Uterus (tissue), 4 donors: ENCODE results near the gene ERBIN. TPM values are rescaled to one million over a fixed set of nuclear protein-coding genes. Genes with fewer than 3 reads are reported as not detected.
A peak's percentile ranks its signal among the peaks of the same experiment; 100 is the strongest.
"Not testable (repeated sequence)": the region's sequence is repeated elsewhere in the genome, so short reads cannot be mapped to it uniquely, and the experiment has no call there.

ENCODE experiments used
- DNase-seq, 2 donors: peaks; one replicate each; pipeline ENCODE4 v3.0.0-alpha.2; 2019 to 2020
- H3K27ac ChIP-seq, 2 donors: fragments of 200-600 bp; sonication (generic); 1 replicate in 1 of 2; 2 replicates in 1 of 2; pipeline ENCODE4 v1.5.1; 2016 to 2018
- H3K27me3 ChIP-seq, 2 donors: fragments of 200-600 bp; sonication (generic); one replicate each; pipeline ENCODE4 v1.5.1; 2018 to 2019; ENCODE audit warnings: control low read depth in 1 of 2
- H3K36me3 ChIP-seq, 2 donors: fragments of 200-600 bp; sonication (generic); one replicate each; pipeline ENCODE4 v1.5.1; 2019; ENCODE audit warnings: control low read depth in 1 of 2
- H3K4me1 ChIP-seq, 2 donors: fragments of 200-600 bp; sonication (generic); one replicate each; pipeline ENCODE4 v1.5.1; 2018 to 2019; ENCODE audit warnings: control low read depth in 1 of 2
- H3K4me3 ChIP-seq, 2 donors: fragments of 200-600 bp; sonication (generic); 1 replicate in 1 of 2; 2 replicates in 1 of 2; pipeline ENCODE4 v1.5.1; 2018 to 2019; ENCODE audit warnings: mild to moderate bottlenecking in 1 of 2
- H3K9me3 ChIP-seq, 2 donors: fragments of 200-600 bp; sonication (generic); one replicate each; pipeline ENCODE4 v1.5.1; 2019; ENCODE audit warnings: control low read depth in 1 of 2
- POLR2A ChIP-seq, 2 donors: fragments of 450-650 bp; IDR thresholded peaks; one replicate each; pipeline ENCODE4 v1.6.1; 2016; ENCODE audit warnings: antibody characterized with exemption in 2 of 2, mild to moderate bottlenecking in 1 of 2, moderate library complexity in 1 of 2
- intact Hi-C: fragments of 100-400 bp; cut with DNase I; formaldehyde crosslinking; loops from one replicate; pipeline ENCODE4 v1.15.1; 2023; ENCODE audit warnings: low total_unique reads
- total RNA-seq, 4 donors: library from RNA; depleted of rRNA in 3 of 4; stranded (reverse); fragments of >200 nt in 3 of 4; gene quantifications; one replicate each; pipeline versions ENCODE4 v1.1.0 to v1.2.4, GENCODE V29; 2014 to 2023
- TF ChIP-seq, protein P1 (sequence below), 4 experiments: fragments of 200-600 bp in 2 of 4; fragments of 450-650 bp in 2 of 4; sonication (generic) in 2 of 4; IDR thresholded peaks; one replicate each; pipeline ENCODE4 v1.5.1; 2016 to 2019; ENCODE audit warnings: antibody characterized with exemption in 4 of 4, mild to moderate bottlenecking in 2 of 4, moderate library complexity in 1 of 4
- donor health status: DM: yes; HTN: yes; CAD: no.

Gene ERBIN
- total RNA-seq, 4 donors from 2014 or later, result 26.1 to 159 (median 81.8) TPM

DNA sequence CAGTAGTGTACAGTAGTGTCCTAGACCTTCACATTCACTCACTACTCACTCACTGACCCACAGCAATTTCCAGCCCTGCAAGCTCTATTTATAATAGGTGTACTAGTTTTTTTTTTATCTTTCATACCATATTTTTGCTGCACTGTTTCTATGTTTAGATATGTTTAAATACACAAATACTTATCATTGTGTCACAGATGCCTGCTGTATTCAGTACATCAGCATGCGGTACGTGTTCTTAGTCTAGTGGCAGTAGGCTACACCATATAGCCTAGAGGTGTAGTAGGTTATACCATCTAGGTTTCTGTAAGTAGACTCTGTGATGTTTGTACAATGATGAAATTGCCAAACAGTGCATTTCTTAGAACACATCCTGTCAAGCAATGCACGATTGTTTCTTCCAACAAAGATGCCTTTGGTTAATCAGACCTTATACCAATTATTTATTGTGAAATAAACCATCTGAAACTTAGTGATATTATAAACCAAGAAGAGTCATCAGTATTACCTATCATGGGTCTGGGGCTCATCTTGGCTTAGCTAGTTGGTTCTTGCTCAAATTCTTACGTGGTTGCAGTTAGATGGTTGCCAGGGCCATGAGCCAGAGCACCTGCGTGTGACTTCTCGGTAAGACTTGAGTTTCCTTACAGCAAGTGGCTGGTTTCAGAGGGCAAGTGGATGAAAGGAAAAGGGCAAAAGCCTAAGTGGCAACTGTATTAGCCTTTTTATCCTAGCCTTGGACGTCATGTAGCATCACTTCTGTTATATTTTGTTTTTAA, 41.1 kb downstream of the ERBIN start:
- H3K27me3 ChIP-seq, result no peaks in the 10 kb centered on the region
- peaks cover 0 to 3% of the 10 kb centered on the region in 2 donors for H3K4me1 ChIP-seq
- intact Hi-C loops, result no loop called here
- no peak overlapping the region for H3K27ac ChIP-seq
- H3K36me3 ChIP-seq, result no peaks in the 10 kb centered on the region
- TF ChIP-seq POLR2A (IDR thresholded peaks at IDR 0.05), result no peak
- TF ChIP-seq, protein P1, sequence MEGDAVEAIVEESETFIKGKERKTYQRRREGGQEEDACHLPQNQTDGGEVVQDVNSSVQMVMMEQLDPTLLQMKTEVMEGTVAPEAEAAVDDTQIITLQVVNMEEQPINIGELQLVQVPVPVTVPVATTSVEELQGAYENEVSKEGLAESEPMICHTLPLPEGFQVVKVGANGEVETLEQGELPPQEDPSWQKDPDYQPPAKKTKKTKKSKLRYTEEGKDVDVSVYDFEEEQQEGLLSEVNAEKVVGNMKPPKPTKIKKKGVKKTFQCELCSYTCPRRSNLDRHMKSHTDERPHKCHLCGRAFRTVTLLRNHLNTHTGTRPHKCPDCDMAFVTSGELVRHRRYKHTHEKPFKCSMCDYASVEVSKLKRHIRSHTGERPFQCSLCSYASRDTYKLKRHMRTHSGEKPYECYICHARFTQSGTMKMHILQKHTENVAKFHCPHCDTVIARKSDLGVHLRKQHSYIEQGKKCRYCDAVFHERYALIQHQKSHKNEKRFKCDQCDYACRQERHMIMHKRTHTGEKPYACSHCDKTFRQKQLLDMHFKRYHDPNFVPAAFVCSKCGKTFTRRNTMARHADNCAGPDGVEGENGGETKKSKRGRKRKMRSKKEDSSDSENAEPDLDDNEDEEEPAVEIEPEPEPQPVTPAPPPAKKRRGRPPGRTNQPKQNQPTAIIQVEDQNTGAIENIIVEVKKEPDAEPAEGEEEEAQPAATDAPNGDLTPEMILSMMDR (IDR thresholded peaks at IDR 0.05), result no peak
- H3K9me3 ChIP-seq, result no peaks in the 10 kb centered on the region
- H3K4me3 ChIP-seq, result no peak overlapping the region
- no peak for DNase-seq

DNA sequence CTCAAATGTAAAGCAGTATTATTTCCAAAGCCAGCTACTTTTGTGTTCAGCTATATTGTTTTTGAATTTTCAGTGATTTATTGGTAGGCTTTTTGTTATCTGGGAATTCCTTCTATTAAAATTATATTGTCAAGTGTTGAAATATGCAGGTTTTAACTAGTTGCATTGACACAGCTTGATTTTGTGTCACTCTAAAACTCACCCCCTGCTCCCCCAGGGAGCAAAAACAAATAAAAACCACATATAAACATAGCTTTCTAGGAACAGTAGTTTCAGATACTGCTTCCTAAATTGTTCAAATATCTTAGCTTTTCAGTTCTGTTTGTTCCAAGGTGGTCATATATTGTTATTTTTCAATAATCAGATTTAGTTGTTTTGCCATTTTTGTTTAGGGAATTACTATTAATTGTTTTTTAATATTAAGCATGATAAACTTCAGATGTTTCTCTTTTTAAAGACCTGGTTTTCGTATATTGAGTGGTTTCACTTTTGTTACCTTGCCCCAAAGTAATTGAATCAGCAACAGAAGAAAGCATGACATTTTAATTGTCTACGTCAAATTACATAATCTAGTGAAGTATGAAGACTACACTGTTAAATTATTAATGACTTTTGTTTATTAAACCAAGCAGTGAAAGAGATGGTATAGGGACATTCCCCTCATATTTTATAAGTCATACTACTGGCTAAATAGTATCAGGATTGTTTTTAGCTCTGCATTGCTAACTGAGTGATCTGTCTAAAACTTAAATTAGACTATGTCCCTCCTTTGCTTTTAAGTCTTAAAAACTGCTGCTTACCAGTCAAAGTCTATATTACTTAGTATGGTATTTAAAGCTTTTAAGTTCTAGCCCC, 43.4 kb downstream of the ERBIN start:
- intact Hi-C loops, result no loop called here
- Histone ChIP-seq H3K36me3 (no peaks in the 10 kb centered on the region), H3K4me3 (no peak overlapping the region), H3K27me3 (no peaks in the 10 kb centered on the region), H3K9me3 (no peaks in the 10 kb centered on the region), H3K4me1 (peaks cover 0 to 3% of the 10 kb centered on the region in 2 donors), H3K27ac (peak overlapping the region in 1 of 2 donors; percentile 4)
- TF ChIP-seq, protein P1 (IDR thresholded peaks at IDR 0.05), result no peak
- no peak for TF ChIP-seq POLR2A (IDR thresholded peaks at IDR 0.05)
- DNase-seq, result no peak

DNA sequence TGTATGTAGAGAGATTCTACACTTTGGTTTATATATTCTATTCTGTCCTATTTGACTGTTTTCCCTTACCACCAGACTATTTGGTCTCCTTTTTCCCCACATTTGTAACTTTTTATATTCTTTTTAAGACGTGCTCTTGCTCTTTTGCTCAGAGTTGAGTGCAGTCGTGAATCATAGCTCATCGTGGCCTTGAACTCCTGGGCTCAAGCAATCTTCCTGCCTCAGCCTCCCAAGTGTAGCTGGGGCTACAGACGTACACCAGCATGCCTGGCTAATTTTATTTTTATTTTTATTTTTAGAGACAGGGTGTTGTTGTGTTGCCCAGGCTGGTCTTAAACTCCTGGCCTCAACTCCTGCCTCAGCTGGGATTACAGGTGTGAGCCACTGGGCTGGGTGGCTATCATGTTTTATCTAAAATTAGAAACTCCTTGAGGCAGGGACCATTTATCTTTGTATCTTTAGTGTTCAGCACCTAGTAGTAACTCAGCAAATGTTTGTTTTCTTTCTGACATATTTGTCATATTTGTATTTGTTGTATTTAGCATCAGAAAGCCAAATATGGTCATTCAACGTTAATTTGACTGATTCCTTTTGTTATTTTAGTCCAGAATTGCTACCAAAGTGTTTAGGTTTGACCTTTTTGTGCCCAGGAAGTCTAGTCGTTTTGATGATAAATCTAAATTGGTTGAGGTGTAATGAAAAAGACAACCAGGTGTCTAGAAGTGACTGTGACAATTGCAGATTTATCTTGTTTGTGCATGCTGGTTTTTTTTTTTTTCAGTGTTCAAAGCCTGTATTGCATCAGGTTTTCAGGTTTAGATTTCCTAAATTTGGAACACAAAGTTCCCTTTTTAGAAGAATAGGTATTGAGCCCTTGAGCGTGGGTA, 44.3 kb downstream of the ERBIN start:
- intact Hi-C loops, result no loop called here
- Histone ChIP-seq H3K9me3 (no peaks in the 10 kb centered on the region), H3K27ac (peak overlapping the region in 1 of 2 donors; percentile 4), H3K4me1 (peaks cover 0 to 3% of the 10 kb centered on the region in 2 donors), H3K36me3 (no peaks in the 10 kb centered on the region), H3K4me3 (no peak overlapping the region), H3K27me3 (no peaks in the 10 kb centered on the region)
- no peak for DNase-seq
- TF ChIP-seq, protein P1 (IDR thresholded peaks at IDR 0.05), result no peak
- TF ChIP-seq POLR2A (IDR thresholded peaks at IDR 0.05), result no peak

- no peaks in the 10 kb centered on the region for H3K36me3 ChIP-seq
- no peak for TF ChIP-seq POLR2A (IDR thresholded peaks at IDR 0.05)
- TF ChIP-seq, protein P1 (IDR thresholded peaks at IDR 0.05), result no peak
Measured at GRCh38 chr5:65971643-65972042, 45.3 kb downstream of the ERBIN start.

GRCh38 chr5:65972896-65973295, 46.5 kb downstream of the ERBIN start:
- intact Hi-C loops, H3K36me3 ChIP-seq, H3K4me3 ChIP-seq, H3K27me3 ChIP-seq, H3K27ac ChIP-seq, H3K4me1 ChIP-seq, DNase-seq, H3K9me3 ChIP-seq: not testable (repeated sequence)

More at GRCh38 chr5:65971643-65972042, 45.3 kb downstream of the ERBIN start:
- Histone ChIP-seq H3K27me3 (no peaks in the 10 kb centered on the region), H3K27ac (no peak overlapping the region), H3K4me1 (peaks cover 0 to 3% of the 10 kb centered on the region in 2 donors), H3K9me3 (no peaks in the 10 kb centered on the region), H3K4me3 (no peak overlapping the region)
- no peak for DNase-seq
- intact Hi-C loops, result no loop called here
